Osteoblast (primary cell): ENCODE results near the gene MYO1A. TPM values are rescaled to one million over a fixed set of nuclear protein-coding genes. Genes with fewer than 3 reads are reported as not detected.

ENCODE experiments used
- DNase-seq: peaks from one replicate; pipeline ENCODE4 v3.0.0; 2011; ENCODE audit warnings: low spot score, mixed read lengths; ENCODE audit not compliant: insufficient read length; ENCODE audit errors: missing footprints
- H2AFZ ChIP-seq: 2 replicates; pipeline ENCODE4 v1.6.0; 2011; ENCODE audit warnings: mild to moderate bottlenecking, low read length
- H3K27ac ChIP-seq: 2 replicates; pipeline ENCODE4 v1.5.1; 2011; ENCODE audit warnings: mild to moderate bottlenecking, low read depth, low read length, moderate library complexity
- H3K27me3 ChIP-seq: 2 replicates; pipeline ENCODE4 v1.6.0; 2012; ENCODE audit warnings: mild to moderate bottlenecking, control low read depth, inconsistent platforms, low read length, moderate library complexity; ENCODE audit not compliant: insufficient read depth
- H3K36me3 ChIP-seq: 2 replicates; pipeline ENCODE4 v1.5.1; 2011; ENCODE audit warnings: mild to moderate bottlenecking, low read length, control low read depth, moderate library complexity; ENCODE audit not compliant: insufficient read depth
- H3K4me1 ChIP-seq: 2 replicates; pipeline ENCODE4 v1.5.1; 2011; ENCODE audit warnings: mild to moderate bottlenecking, low read length, control low read depth, moderate library complexity; ENCODE audit not compliant: insufficient read depth
- H3K4me2 ChIP-seq: 2 replicates; pipeline ENCODE4 v1.6.0; 2011; ENCODE audit warnings: mild to moderate bottlenecking, low read length; ENCODE audit not compliant: insufficient read depth
- H3K4me3 ChIP-seq: fragments of 200-600 bp; sonication (generic); 3 replicates; pipeline ENCODE4 v1.5.1; 2012; ENCODE audit warnings: mild to moderate bottlenecking, low read length, inconsistent platforms; ENCODE audit not compliant: insufficient read depth
- H3K79me2 ChIP-seq: 2 replicates; pipeline ENCODE4 v1.6.0; 2012; ENCODE audit warnings: mild to moderate bottlenecking, low read length, control low read depth, inconsistent platforms; ENCODE audit not compliant: insufficient read depth
- H3K9me3 ChIP-seq: 2 replicates; pipeline ENCODE4 v1.5.1; 2011; ENCODE audit warnings: low read depth, low read length, control low read depth
- H4K20me1 ChIP-seq: 2 replicates; pipeline ENCODE4 v1.6.0; 2012; ENCODE audit warnings: mild to moderate bottlenecking, low read length, control low read depth; ENCODE audit not compliant: insufficient read depth
- total RNA-seq: library from RNA; depleted of rRNA; stranded (reverse); fragments of >200 nt; gene quantifications from 2 replicates; pipeline ENCODE4 v1.2.3, GENCODE V29; 2012
- TF ChIP-seq, protein P1 (sequence below): IDR thresholded peaks from 2 replicates; pipeline ENCODE4 v1.5.1; 2011; ENCODE audit warnings: mild to moderate bottlenecking, low read depth, low read length, moderate library complexity; ENCODE audit errors: extremely low read depth

Gene MYO1A
- total RNA-seq, 1 donor = not detected

DNA sequence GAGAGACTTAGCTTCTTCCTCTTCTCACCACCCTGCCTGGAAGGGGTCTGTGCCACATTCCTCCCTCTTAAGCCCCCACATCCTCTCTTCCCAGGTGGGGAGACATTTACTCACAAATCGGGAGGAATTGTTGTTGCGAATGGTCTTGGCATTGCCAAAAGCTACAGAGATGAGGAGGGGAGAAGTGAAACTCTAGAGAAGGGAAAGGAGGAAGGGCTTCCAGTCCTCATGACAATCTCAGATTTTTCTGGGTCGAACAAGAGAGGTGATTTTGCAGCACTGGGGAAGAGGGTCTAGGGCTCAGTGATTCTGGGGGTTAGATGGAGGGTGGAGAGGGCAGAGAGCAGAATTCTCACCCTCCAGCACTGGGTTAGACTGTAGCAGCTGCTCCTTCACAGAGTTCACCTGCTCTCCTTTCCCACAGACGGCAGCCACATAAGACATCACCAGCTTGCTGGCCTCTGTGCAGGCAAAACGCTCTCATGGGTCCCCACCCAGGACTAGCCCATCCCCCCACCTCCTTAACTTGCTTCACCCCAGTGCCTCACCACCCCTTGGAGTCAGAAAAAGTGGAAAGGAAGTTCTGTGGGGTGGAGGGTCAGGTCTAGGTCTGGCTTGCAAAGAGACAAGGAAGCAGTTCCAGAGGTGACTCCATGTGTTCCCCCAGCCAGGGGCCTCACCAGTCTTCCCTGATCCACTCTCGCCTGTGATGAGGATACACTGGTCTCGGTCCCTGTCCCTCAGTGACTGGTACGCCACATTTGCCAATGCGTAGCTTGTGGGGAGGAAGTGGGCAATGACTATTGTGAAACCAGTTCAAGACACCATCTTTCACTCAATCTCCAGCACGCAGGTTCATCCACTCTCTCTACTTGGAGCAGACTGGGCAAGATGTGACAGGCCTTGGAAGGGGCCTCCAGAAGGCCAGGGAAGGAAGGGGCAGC, 2.7 kb downstream of the MYO1A start:
- no peaks in the 10 kb centered on the region for H3K79me2 ChIP-seq
- H3K36me3 ChIP-seq = no peaks in the 10 kb centered on the region
- no peak overlapping the region for H3K27ac ChIP-seq
- H3K9me3 ChIP-seq = no peaks in the 10 kb centered on the region
- H3K4me1 ChIP-seq = peaks cover 10% of the 10 kb centered on the region
- H3K4me2 ChIP-seq = no peak overlapping the region
- TF ChIP-seq, protein P1, sequence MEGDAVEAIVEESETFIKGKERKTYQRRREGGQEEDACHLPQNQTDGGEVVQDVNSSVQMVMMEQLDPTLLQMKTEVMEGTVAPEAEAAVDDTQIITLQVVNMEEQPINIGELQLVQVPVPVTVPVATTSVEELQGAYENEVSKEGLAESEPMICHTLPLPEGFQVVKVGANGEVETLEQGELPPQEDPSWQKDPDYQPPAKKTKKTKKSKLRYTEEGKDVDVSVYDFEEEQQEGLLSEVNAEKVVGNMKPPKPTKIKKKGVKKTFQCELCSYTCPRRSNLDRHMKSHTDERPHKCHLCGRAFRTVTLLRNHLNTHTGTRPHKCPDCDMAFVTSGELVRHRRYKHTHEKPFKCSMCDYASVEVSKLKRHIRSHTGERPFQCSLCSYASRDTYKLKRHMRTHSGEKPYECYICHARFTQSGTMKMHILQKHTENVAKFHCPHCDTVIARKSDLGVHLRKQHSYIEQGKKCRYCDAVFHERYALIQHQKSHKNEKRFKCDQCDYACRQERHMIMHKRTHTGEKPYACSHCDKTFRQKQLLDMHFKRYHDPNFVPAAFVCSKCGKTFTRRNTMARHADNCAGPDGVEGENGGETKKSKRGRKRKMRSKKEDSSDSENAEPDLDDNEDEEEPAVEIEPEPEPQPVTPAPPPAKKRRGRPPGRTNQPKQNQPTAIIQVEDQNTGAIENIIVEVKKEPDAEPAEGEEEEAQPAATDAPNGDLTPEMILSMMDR = no peak
- no peak for DNase-seq
- no peak overlapping the region for H3K4me3 ChIP-seq
- H4K20me1 ChIP-seq = no peaks in the 10 kb centered on the region
- no peak overlapping the region for H2AFZ ChIP-seq
- peaks cover 18% of the 10 kb centered on the region for H3K27me3 ChIP-seq

DNA sequence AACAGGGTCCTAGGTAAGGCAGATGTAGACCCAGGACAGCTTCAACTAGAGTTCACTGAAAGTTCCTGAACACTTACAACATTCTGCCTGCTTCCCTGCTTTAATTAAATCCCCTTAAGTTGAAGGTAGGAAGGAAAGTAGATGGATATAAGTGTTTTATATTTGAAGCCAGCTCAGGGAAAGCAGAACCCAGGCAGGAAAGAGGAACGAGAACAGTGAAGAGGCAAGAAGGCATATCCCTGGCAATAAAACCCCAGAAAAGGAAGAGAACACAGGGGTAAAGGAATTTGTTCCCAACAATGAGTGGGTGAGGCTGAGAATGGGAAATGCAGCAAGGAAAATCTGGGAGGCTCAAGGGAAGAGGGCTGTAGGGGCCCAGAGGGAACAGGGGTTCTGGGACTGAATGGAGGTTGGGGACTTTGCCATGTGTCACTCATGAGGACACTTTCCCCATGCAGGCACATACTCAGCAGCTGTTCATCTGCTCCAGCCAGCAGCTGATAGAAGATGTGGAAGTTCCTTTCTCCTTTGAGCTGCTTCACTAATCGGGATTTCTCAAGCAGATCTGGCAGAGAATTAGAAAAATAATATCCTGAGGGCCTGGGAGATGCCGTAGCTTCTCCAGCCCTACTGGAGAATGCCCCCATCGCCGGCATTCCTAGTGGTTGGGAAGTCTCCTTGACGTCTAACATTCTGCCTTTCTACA, 3.7 kb downstream of the MYO1A start:
- TF ChIP-seq, protein P1 = no peak
- H4K20me1 ChIP-seq = no peaks in the 10 kb centered on the region

DNA sequence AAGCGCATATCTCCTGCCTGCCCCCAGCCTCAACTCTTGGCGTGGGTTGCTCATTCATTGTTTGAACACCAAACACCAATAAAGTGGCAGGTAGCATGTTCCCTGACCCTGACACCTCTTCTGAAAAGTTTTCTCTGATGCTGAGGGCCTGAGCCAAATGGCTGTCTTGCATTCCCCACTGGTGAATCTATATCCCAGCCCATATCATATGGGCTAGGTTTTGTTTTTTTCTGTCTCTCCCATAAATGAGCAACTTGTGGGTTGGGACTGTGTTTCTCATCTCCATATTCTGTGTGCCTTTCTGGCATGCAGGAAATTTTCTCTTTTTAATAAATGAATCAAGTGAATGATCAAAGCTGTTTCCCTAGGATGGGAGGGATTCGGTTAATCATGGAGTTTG, 5.0 kb downstream of the MYO1A start:
- Histone ChIP-seq H3K4me1 (peaks cover 10% of the 10 kb centered on the region), H4K20me1 (no peaks in the 10 kb centered on the region), H3K27me3 (peaks cover 34% of the 10 kb centered on the region), H2AFZ (no peak overlapping the region), H3K79me2 (no peaks in the 10 kb centered on the region), H3K27ac (no peak overlapping the region), H3K4me2 (no peak overlapping the region), H3K4me3 (no peak overlapping the region), H3K36me3 (no peaks in the 10 kb centered on the region), H3K9me3 (no peaks in the 10 kb centered on the region)
- DNase-seq = no peak
- TF ChIP-seq, protein P1 = no peak

More for the DNA sequence above, 3.7 kb downstream of the MYO1A start:
- Histone ChIP-seq H3K79me2 (no peaks in the 10 kb centered on the region), H3K4me3 (no peak overlapping the region), H3K27me3 (peaks cover 23% of the 10 kb centered on the region), H3K9me3 (no peaks in the 10 kb centered on the region), H3K36me3 (no peaks in the 10 kb centered on the region), H2AFZ (no peak overlapping the region), H3K4me1 (peaks cover 10% of the 10 kb centered on the region), H3K27ac (no peak overlapping the region), H3K4me2 (no peak overlapping the region)
- no peak for DNase-seq

DNA sequence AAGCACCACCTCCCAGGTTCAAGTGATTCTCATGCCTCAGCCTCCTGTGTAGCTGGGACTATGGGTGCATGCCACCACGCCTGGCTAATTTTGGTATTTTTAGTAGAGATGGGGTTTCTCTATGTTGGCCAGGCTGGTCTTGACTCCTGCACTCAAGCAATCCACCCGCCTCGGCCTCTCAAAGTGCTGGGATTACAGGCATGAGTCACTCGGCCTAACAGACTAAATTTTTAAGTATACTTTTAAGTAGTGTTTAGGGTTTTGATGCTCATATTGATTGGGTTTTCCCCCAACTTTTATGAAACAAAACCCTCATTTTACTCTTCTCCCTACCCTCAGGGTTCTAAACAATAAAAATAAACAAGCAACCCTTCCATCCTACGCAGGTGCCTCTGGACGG, 5.5 kb downstream of the MYO1A start:
- Histone ChIP-seq H3K27ac (no peak overlapping the region), H2AFZ (no peak overlapping the region), H3K36me3 (no peaks in the 10 kb centered on the region), H3K9me3 (no peaks in the 10 kb centered on the region), H3K79me2 (no peaks in the 10 kb centered on the region), H3K4me1 (peaks cover 10% of the 10 kb centered on the region), H4K20me1 (no peaks in the 10 kb centered on the region), H3K4me3 (no peak overlapping the region), H3K4me2 (no peak overlapping the region), H3K27me3 (peaks cover 38% of the 10 kb centered on the region)
- no peak for DNase-seq
- TF ChIP-seq, protein P1 = no peak
